GM12864 (cell line): ENCODE results near the gene GPRIN1.

Experiments used
- DNase-seq: peaks from one replicate; pipeline ENCODE4 v3.0.0-alpha.2; 2011; ENCODE audit warnings: low read depth
- H3K4me3 ChIP-seq: 2 replicates; pipeline ENCODE4 v1.5.1; 2011; ENCODE audit warnings: mild to moderate bottlenecking, low read depth, low read length, control low read depth
- CTCF ChIP-seq: IDR thresholded peaks from 2 replicates; pipeline ENCODE4 v1.5.1; 2011; ENCODE audit warnings: low read depth, mild to moderate bottlenecking, moderate library complexity, low read length, control low read depth, inconsistent platforms; ENCODE audit errors: missing control alignments

Gene GPRIN1

DNA sequence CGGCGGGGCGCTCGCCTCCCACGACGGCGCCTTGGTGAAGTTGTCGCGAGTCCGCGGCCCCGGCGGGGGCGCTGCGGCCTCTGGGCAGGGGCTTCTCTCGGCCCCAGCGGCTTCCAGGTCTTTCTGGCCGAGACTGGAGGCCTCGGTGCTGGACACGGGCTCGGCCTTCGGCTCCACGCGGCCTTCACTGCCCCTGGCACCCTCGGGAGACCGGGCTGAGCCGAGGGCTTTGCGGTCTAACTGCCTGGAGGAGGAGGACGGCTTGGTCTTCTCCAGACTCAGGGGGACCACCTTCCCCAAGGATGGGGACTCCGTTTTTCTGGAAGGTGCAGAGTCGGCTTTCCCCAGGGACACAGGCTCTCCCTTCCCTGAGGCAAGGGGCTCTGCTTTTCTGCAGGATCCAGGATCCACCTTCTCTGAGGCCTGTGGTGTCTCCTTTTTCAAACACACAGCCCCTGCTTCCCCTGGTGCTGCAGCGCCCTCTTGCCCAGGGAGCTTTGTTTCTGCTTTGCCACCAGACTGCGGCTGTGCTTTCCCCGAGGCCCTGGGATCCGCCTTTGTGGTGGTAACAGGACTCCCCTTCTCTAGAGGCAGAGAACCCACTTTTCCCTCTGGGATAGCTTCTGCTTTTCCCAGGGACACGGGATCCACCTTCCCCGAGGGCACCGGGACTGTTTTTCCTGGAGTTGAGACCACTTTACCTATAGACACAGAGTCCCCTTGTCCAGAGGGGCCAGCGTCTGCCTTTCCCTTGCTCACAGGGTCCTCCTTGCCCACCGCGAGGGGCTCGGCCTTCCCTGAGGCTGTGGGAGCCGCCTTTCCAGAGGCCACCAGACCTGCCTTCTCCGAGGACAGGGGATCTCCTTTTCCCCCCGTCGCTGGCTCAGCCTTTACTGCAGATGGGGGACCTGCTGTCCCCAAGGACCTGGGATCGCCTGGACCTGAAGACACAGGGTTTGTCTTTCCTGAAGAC is 12.3 kb downstream of the GPRIN1 start:
- H3K4me3 ChIP-seq: no peak overlapping the region
- no peak for TF ChIP-seq CTCF
- no peak for DNase-seq

DNA sequence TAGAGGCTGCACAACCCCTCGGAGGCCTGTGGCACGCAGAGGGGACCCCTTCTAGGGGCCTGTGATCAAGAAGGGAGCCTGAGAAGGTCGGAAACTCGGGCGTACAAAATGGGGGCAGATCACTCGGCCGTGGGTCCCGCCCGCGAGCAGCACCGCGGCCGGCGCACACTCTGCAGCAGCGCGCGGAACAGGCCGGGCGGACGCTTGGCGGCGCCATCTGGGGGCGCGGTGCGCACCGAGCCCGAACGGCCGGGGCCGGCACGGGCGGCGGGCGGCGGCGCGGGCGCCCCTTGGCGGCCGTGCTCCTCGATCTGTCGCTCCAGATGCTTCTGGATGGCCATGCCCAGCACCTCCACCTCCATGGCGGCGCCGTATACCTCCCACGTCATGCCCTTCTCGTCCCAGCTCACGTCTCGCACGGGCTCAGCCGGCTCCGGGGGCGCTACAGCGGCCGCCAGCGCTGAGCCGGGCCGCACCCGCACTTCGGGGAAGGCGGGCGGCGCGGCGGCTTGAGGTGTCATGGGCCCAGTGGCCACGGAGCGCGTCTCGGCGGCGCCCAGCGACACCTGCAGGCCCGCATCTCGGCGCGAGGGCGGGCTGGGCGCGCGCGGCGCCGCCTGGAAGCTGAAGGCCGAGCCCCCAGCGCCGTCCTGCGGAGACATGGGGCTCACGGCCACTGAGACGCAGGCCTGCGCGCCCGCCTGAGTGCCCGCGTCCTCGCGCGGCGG is 13.1 kb downstream of the GPRIN1 start:
- peak; percentile 16 for TF ChIP-seq CTCF
- no peak for DNase-seq
- H3K4me3 ChIP-seq: no peak overlapping the region

GRCh38 chr5:176596069-176596644 is 13.8 kb downstream of the GPRIN1 start:
- TF ChIP-seq CTCF: no peak
- H3K4me3 ChIP-seq: no peak overlapping the region
- no peak for DNase-seq

DNA sequence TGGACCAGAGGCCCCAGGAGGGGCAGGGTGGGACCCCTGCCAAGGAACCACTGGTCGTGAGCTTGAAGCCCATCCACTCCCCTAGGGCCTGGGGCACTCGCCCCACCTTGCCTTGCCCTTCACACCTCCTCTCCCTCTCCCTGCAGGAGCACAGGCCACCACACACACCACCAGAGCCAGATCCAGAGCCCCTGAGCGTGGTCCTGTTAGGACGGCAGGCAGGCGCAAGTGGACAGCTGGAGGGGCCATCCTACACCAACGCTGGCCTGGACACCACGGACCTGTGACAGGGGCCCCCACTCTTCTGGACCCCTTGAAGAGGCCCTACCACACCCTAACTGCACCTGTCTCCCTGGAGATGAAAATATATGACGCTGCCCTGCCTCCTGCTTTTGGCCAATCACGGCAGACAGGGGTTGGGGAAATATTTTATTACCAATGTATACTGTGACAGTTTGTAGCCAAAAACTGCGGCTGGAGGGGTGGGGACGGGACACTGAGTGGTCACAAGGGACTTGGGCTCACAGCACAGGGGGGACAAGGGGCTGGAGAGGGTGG is 14.5 kb downstream of the GPRIN1 start:
- DNase-seq: no peak
- H3K4me3 ChIP-seq: no peak overlapping the region
- no peak for TF ChIP-seq CTCF

GRCh38 chr5:176594554-176594953 is 15.4 kb downstream of the GPRIN1 start:
- H3K4me3 ChIP-seq: no peak overlapping the region
- TF ChIP-seq CTCF: no peak

GRCh38 chr5:176593273-176593869 is 16.6 kb downstream of the GPRIN1 start:
- TF ChIP-seq CTCF: no peak
- H3K4me3 ChIP-seq: no peak overlapping the region
- no peak for DNase-seq

More at GRCh38 chr5:176594554-176594953, 15.4 kb downstream of the GPRIN1 start:
- DNase-seq: no peak
